Stimulated activated CD4-positive, alpha-beta T cell treated with anti-CD3 and anti-CD28 coated beads, Interleukin-2, amount 100 ng/mL, for 24 hours (primary cell): ENCODE results near the gene RPS2.

Source experiments
- DNase-seq, 2 donors: peaks; one replicate each; pipeline ENCODE4 v3.0.0-alpha.2; 2020

RPS2 gene

GRCh38 chr16:1998852-1999801, 34.5 kb upstream of the RPS2 start:
- DNase-seq, result no peak

- no peak for DNase-seq
These were observed 33.8 kb upstream of the RPS2 start for GRCh38 chr16:1998360-1998835.

GRCh38 chr16:1997494-1998359, 33.1 kb upstream of the RPS2 start:
- no peak for DNase-seq

GRCh38 chr16:1993731-1994131, 29.1 kb upstream of the RPS2 start:
- no peak for DNase-seq

GRCh38 chr16:1992704-1993317, 28.2 kb upstream of the RPS2 start:
- no peak for DNase-seq

- DNase-seq, result peak; percentile 97 to 98
These were observed 27.5 kb upstream of the RPS2 start for GRCh38 chr16:1991948-1992703.

GRCh38 chr16:1991588-1991947, 26.9 kb upstream of the RPS2 start:
- DNase-seq, result no peak

- DNase-seq, result peak; percentile 41 to 43
These were observed 26.5 kb upstream of the RPS2 start for GRCh38 chr16:1991135-1991551.

- peak in 1 of 2 donors; percentile 42 for DNase-seq
These were observed 25.9 kb upstream of the RPS2 start for GRCh38 chr16:1990351-1991134.

GRCh38 chr16:1990101-1990350, 25.4 kb upstream of the RPS2 start:
- no peak for DNase-seq

- no peak for DNase-seq
These were observed 24.8 kb upstream of the RPS2 start, which contains the start of gene SYNGR3 for GRCh38 chr16:1989209-1990100. SYNGR3 (plus strand) TSS chr16:1989970; CDS start chr16:1990103, 133 bp downstream.

- DNase-seq, result no peak
These were observed 22.6 kb upstream of the RPS2 start for GRCh38 chr16:1987198-1987597.

- no peak for DNase-seq
These were observed 21.0 kb upstream of the RPS2 start for GRCh38 chr16:1985466-1986150.

GRCh38 chr16:1984347-1985225, 20.0 kb upstream of the RPS2 start:
- no peak for DNase-seq

- DNase-seq, result peak; percentile 74 to 86
These were observed 19.1 kb upstream of the RPS2 start, which contains the start of gene GFER for GRCh38 chr16:1983544-1984346. GFER (plus strand) TSS chr16:1984193; CDS start chr16:1984219, 26 bp downstream.

GRCh38 chr16:1982991-1983543, 18.4 kb upstream of the RPS2 start:
- DNase-seq, result no peak

GRCh38 chr16:1982013-1982433, 17.4 kb upstream of the RPS2 start:
- DNase-seq, result no peak
